Loucy (cell line): ENCODE results near the gene TEX12.

ENCODE experiments used
- H2AFZ ChIP-seq: fragments of 200-600 bp; sonication (generic); 2 replicates; pipeline ENCODE4 v1.6.0; 2016; ENCODE audit warnings: antibody characterized with exemption, mild to moderate bottlenecking, low read length, moderate library complexity
- H3F3A ChIP-seq: fragments of 200-600 bp; 2 replicates; pipeline ENCODE4 v1.6.0; 2016; ENCODE audit warnings: antibody characterized with exemption, low read depth, mild to moderate bottlenecking
- H3K27me3 ChIP-seq: fragments of 200-600 bp; sonication (generic); 2 replicates; pipeline ENCODE4 v1.6.1; 2014; ENCODE audit warnings: low read length, mild to moderate bottlenecking; ENCODE audit not compliant: insufficient read depth, poor library complexity, severe bottlenecking
- H3K36me3 ChIP-seq: fragments of 200-600 bp; sonication (generic); 2 replicates; pipeline ENCODE4 v1.6.1; 2016; ENCODE audit warnings: low read length; ENCODE audit not compliant: insufficient read depth
- H3K4me1 ChIP-seq: fragments of 200-600 bp; sonication (generic); 2 replicates; pipeline ENCODE4 v1.5.1; 2014; ENCODE audit warnings: low read length, mild to moderate bottlenecking; ENCODE audit not compliant: insufficient read depth, poor library complexity, severe bottlenecking
- H3K4me2 ChIP-seq: fragments of 200-600 bp; sonication (generic); 2 replicates; pipeline ENCODE4 v1.6.0; 2014; ENCODE audit warnings: antibody characterized with exemption, low read length, low read depth, mild to moderate bottlenecking; ENCODE audit not compliant: poor library complexity, severe bottlenecking
- H3K4me3 ChIP-seq: fragments of 200-600 bp; sonication (generic); 2 replicates; pipeline ENCODE4 v1.5.1; 2014; ENCODE audit warnings: low read length, mild to moderate bottlenecking, mixed read lengths; ENCODE audit not compliant: poor library complexity, severe bottlenecking
- H3K79me2 ChIP-seq: fragments of 200-600 bp; sonication (generic); 2 replicates; pipeline ENCODE4 v1.6.1; 2014; ENCODE audit warnings: low read length; ENCODE audit not compliant: insufficient read depth
- H3K9ac ChIP-seq: fragments of 200-600 bp; sonication (generic); 2 replicates; pipeline ENCODE4 v1.6.0; 2014; ENCODE audit warnings: mild to moderate bottlenecking, low read depth, low read length, moderate library complexity; ENCODE audit not compliant: poor library complexity, severe bottlenecking
- H3K9me2 ChIP-seq: fragments of 200-600 bp; sonication (generic); replicated peaks from 2 replicates; pipeline ENCODE4 v1.6.1; 2016; ENCODE audit warnings: low read depth, low read length, mixed read lengths
- H3K9me3 ChIP-seq: fragments of 200-600 bp; sonication (generic); 2 replicates; pipeline ENCODE4 v1.6.1; 2014; ENCODE audit warnings: mild to moderate bottlenecking, antibody characterized with exemption, low read length, low read depth; ENCODE audit not compliant: insufficient read depth
- H4K20me1 ChIP-seq: fragments of 200-600 bp; sonication (generic); 2 replicates; pipeline ENCODE4 v1.6.0; 2014; ENCODE audit warnings: antibody characterized with exemption, low read length, mild to moderate bottlenecking; ENCODE audit not compliant: insufficient read depth, poor library complexity, severe bottlenecking
- CTCF ChIP-seq: fragments of 200-600 bp; sonication (generic); conservative IDR thresholded peaks from 2 replicates; pipeline ENCODE4 v1.5.1; 2014; ENCODE audit warnings: mild to moderate bottlenecking, antibody characterized with exemption, low read length
- EZH2phosphoT487 ChIP-seq: fragments of 200-600 bp; IDR thresholded peaks from 2 replicates; pipeline ENCODE4 v1.6.1; 2018; ENCODE audit warnings: antibody characterized with exemption, mild to moderate bottlenecking, moderate library complexity, borderline replicate concordance

TEX12 gene

GRCh38 chr11:112178428-112178827 lies 11.3 kb downstream of the TEX12 start:
- Histone ChIP-seq H3K9me3 (no peaks in the 10 kb centered on the region), H4K20me1 (no peaks in the 10 kb centered on the region), H3K4me3 (no peak overlapping the region), H3K9me2 (no peaks in the 10 kb centered on the region), H3F3A (peaks cover 3% of the 10 kb centered on the region; the same call in 1 of the 2 replicates), H2AFZ (no peak overlapping the region), H3K4me1 (peaks cover 29% of the 10 kb centered on the region), H3K27me3 (no peaks in the 10 kb centered on the region), H3K9ac (no peak overlapping the region), H3K4me2 (no peak overlapping the region), H3K36me3 (no peaks in the 10 kb centered on the region), H3K79me2 (no peaks in the 10 kb centered on the region)
- TF ChIP-seq EZH2phosphoT487 (no peak), CTCF (no peak)

- Histone ChIP-seq H3K4me2 (peak overlapping the region; percentile 3), H3K9me2 (no peaks in the 10 kb centered on the region), H3K36me3 (no peaks in the 10 kb centered on the region), H4K20me1 (no peaks in the 10 kb centered on the region), H3K27me3 (no peaks in the 10 kb centered on the region), H3F3A (peaks cover 3% of the 10 kb centered on the region; the same call in 1 of the 2 replicates), H2AFZ (0 out of 2 replicates have a peak overlapping the region, but pooled peaks have one; percentile 54), H3K4me3 (no peak overlapping the region), H3K4me1 (peaks cover 29% of the 10 kb centered on the region), H3K9ac (no peak overlapping the region), H3K79me2 (no peaks in the 10 kb centered on the region), H3K9me3 (no peaks in the 10 kb centered on the region)
- TF ChIP-seq CTCF (no peak), EZH2phosphoT487 (no peak)
Measured at GRCh38 chr11:112178936-112179335, 11.8 kb downstream of the TEX12 start.

- no peaks in the 10 kb centered on the region for H4K20me1 ChIP-seq
- H3K4me2 ChIP-seq = peak overlapping the region; percentile 3
- no peaks in the 10 kb centered on the region for H3K79me2 ChIP-seq
- no peaks in the 10 kb centered on the region for H3K9me3 ChIP-seq
- no peak for TF ChIP-seq CTCF
- TF ChIP-seq EZH2phosphoT487 = no peak
- H2AFZ ChIP-seq = peak overlapping the region; percentile 54; the same call in 1 of the 2 replicates
- no peaks in the 10 kb centered on the region for H3K9me2 ChIP-seq
- H3K9ac ChIP-seq = no peak overlapping the region
- H3K4me3 ChIP-seq = no peak overlapping the region
- peaks cover 3% of the 10 kb centered on the region; the same call in 1 of the 2 replicates for H3F3A ChIP-seq
- no peaks in the 10 kb centered on the region for H3K27me3 ChIP-seq
- H3K4me1 ChIP-seq = peaks cover 29% of the 10 kb centered on the region
- H3K36me3 ChIP-seq = no peaks in the 10 kb centered on the region
Measured at GRCh38 chr11:112179601-112180000, 12.4 kb downstream of the TEX12 start.
